ENCODE results near the gene EBP. TPM values are rescaled to one million over a fixed set of nuclear protein-coding genes. Genes with fewer than 3 reads are reported as not detected.

The EBP gene
- total and polyA plus RNA-seq, 9 of the 15 experiments (the other 6 are each of a cell fraction or from before 2014, with no cell fraction given) = 228 to 987 (median 274) TPM

- TF ChIP-seq CBX2 (IDR thresholded peaks at IDR 0.05; ENCODE audit: insufficient read depth, low read length, poor library complexity, severe bottlenecking) (no peak), ZNF584 (CRISPR knock-in tag; IDR thresholded peaks at IDR 0.05; ENCODE audit: low read depth) (0 out of 2 replicates have a peak, but pooled peaks have one; percentile 57), THAP12 (CRISPR knock-in tag; IDR thresholded peaks at IDR 0.05) (no peak), BRD9 (IDR thresholded peaks at IDR 0.05; ENCODE audit: low read depth, partially characterized antibody) (no peak), HDAC6 (IDR thresholded peaks at IDR 0.05; ENCODE audit: low read depth, low read length) (no peak), FOXO4 (CRISPR knock-in tag; IDR thresholded peaks at IDR 0.05) (no peak), FOXJ2 (tag; IDR thresholded peaks at IDR 0.05) (no peak), NONO (IDR thresholded peaks at IDR 0.05; ENCODE audit: low read depth in 2 of 2, low read length in 1 of 2) (no peak), ZZZ3 (IDR thresholded peaks at IDR 0.05) (no peak), E2F4 (CRISPR knock-in tag; IDR thresholded peaks at IDR 0.05; ENCODE audit: low read depth) (no peak), HSF4 (CRISPR knock-in tag; IDR thresholded peaks at IDR 0.05; ENCODE audit: borderline replicate concordance) (no peak), ZBTB1 (CRISPR knock-in tag; IDR thresholded peaks at IDR 0.05; ENCODE audit: borderline replicate concordance, low read depth) (no peak), PHF8 (IDR thresholded peaks at IDR 0.05; ENCODE audit: borderline replicate concordance, low read length) (peak; percentile 55; the same call in 1 of the 2 replicates), TEAD2 (tag; IDR thresholded peaks at IDR 0.05) (no peak), CHD1 (IDR thresholded peaks at IDR 0.05; ENCODE audit: low read length) (no peak), KLF13 (tag; IDR thresholded peaks at IDR 0.05; ENCODE audit: borderline replicate concordance, low read depth) (peak; percentile 59; the same call in 1 of the 2 replicates), MAFG (tag; conservative IDR thresholded peaks at IDR 0.05) (no peak), BRF1 (IDR thresholded peaks at IDR 0.05; ENCODE audit: borderline replicate concordance, extremely low read depth, insufficient read length) (no peak), GTF2E2 (tag; IDR thresholded peaks at IDR 0.05) (no peak), ZEB2 (IDR thresholded peaks at IDR 0.05) (0 out of 2 replicates have a peak, but pooled peaks have one; percentile 74), PKNOX1 (IDR thresholded peaks at IDR 0.05) (peak; percentile 80)
These were observed 17.9 kb downstream of the EBP start, which contains the start of gene TBC1D25 (continued) for GRCh38 chrX:48539345-48540027.
